ENCODE results near the gene RPS24. TPM values are rescaled to one million over a fixed set of nuclear protein-coding genes. Genes with fewer than 3 reads are reported as not detected.
"Not testable (repeated sequence)": the region's sequence is repeated elsewhere in the genome, so short reads cannot be mapped to it uniquely, and the experiment has no call there.

The RPS24 gene
- polyA plus RNA-seq, 1 donor (not counting 4 experiments of a cell fraction or from before 2014, with no cell fraction given): 5,180 TPM

DNA sequence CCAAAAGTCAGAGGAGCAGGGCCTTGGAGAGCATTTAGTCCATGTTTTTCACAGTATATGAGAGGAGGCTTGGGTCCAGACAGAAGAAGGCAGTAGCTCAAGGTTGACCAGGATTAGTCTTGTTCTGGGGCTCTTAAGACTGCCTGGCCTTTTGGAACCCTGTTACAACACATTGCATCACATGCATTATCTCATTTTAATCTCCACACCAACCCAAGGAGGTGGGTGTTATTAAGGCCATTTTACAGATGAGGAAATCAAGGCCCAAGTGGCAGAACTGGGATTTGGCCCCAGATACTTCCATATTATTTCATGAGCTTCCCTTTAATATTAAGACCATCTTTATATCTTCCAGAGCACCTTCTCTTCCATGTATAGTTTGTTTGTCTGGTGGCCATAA is 38.8 kb downstream of the RPS24 start:
- no peak overlapping the region for H3K4me2 ChIP-seq (ENCODE audit: control insufficient read depth, extremely low read depth, insufficient read depth, low read depth, low read length)
- H3K9me3 ChIP-seq (ENCODE audit: control insufficient read depth, low read depth, low read length): no peaks in the 10 kb centered on the region
- FAIRE-seq (no peak), DNase-seq (ENCODE audit: low read depth, low spot score) (no peak)
- no peaks in the 10 kb centered on the region for H3K36me3 ChIP-seq (ENCODE audit: control insufficient read depth in 2 of 2, extremely low read depth in 1 of 2, insufficient read depth in 2 of 2, low read length in 2 of 2)
- H3K4me3 ChIP-seq (ENCODE audit: control insufficient read depth in 2 of 3, extremely low read depth in 1 of 3, insufficient read depth in 2 of 3, low read depth in 1 of 3, low read length in 3 of 3): no peak overlapping the region
- H3K79me2 ChIP-seq (ENCODE audit: control insufficient read depth, insufficient read depth, low read length): no peaks in the 10 kb centered on the region
- H3K4me1 ChIP-seq (ENCODE audit: control insufficient read depth, extremely low read depth, insufficient read depth, low read length): no peaks in the 10 kb centered on the region
- H2AFZ ChIP-seq (ENCODE audit: control insufficient read depth, low read length): no peak overlapping the region
- TF ChIP-seq, protein P1, sequence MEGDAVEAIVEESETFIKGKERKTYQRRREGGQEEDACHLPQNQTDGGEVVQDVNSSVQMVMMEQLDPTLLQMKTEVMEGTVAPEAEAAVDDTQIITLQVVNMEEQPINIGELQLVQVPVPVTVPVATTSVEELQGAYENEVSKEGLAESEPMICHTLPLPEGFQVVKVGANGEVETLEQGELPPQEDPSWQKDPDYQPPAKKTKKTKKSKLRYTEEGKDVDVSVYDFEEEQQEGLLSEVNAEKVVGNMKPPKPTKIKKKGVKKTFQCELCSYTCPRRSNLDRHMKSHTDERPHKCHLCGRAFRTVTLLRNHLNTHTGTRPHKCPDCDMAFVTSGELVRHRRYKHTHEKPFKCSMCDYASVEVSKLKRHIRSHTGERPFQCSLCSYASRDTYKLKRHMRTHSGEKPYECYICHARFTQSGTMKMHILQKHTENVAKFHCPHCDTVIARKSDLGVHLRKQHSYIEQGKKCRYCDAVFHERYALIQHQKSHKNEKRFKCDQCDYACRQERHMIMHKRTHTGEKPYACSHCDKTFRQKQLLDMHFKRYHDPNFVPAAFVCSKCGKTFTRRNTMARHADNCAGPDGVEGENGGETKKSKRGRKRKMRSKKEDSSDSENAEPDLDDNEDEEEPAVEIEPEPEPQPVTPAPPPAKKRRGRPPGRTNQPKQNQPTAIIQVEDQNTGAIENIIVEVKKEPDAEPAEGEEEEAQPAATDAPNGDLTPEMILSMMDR (optimal IDR thresholded peaks at IDR 0.05 in 1 of 3, IDR thresholded peaks at IDR 0.05 in 1 of 3, conservative IDR thresholded peaks at IDR 0.05 in 1 of 3; ENCODE audit: extremely low read depth in 1 of 3, insufficient read depth in 2 of 3, low read length in 3 of 3): no peak
- TF ChIP-seq EZH2 (IDR thresholded peaks at IDR 0.05; ENCODE audit: low read length): no peak
- no peaks in the 10 kb centered on the region for H4K20me1 ChIP-seq (ENCODE audit: control insufficient read depth, extremely low read depth, insufficient read depth, low read length)
- dilution Hi-C loops (cut with MboI; ENCODE audit: extremely low pct_ligation_motif_present, low sequenced_read_pairs): no loop called here
- no peak overlapping the region for H3K9ac ChIP-seq (ENCODE audit: control insufficient read depth, extremely low read depth, insufficient read depth, low read length)
- H3K27me3 ChIP-seq (ENCODE audit: control insufficient read depth, extremely low read depth, insufficient read depth, low read length): no peaks in the 10 kb centered on the region
- no peaks in the 10 kb centered on the region for H3K9me1 ChIP-seq (ENCODE audit: control insufficient read depth, extremely low read depth, insufficient read depth, low read length)
- H3K27ac ChIP-seq (ENCODE audit: control insufficient read depth, insufficient read depth, low read length): no peak overlapping the region

DNA sequence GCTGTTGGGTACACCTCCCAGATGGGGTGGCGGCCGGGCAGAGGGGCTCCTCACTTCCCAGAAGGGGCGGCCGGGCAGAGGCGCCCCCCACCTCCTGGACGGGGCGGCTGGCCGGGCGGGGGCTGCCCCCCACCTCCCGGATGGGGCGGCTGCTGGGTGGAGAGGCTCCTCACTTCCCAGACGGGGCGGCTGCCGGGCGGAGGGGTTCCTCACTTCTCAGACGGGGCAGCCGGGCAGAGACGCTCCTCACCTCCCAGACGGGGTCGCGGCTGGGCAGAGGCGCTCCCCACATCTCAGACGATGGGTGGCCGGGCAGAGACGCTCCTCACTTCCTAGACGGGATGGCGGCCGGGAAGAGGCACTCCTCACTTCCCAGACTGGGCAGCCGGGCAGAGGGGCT is 42.1 kb downstream of the RPS24 start:
- H3K9me3 ChIP-seq (ENCODE audit: control insufficient read depth, low read depth, low read length); H3K27ac ChIP-seq (ENCODE audit: control insufficient read depth, insufficient read depth, low read length); H3K4me2 ChIP-seq (ENCODE audit: control insufficient read depth, extremely low read depth, insufficient read depth, low read depth, low read length); H3K4me3 ChIP-seq (ENCODE audit: control insufficient read depth in 2 of 3, extremely low read depth in 1 of 3, insufficient read depth in 2 of 3, low read depth in 1 of 3, low read length in 3 of 3); FAIRE-seq; H4K20me1 ChIP-seq (ENCODE audit: control insufficient read depth, extremely low read depth, insufficient read depth, low read length); H3K4me1 ChIP-seq (ENCODE audit: control insufficient read depth, extremely low read depth, insufficient read depth, low read length); H3K36me3 ChIP-seq (ENCODE audit: control insufficient read depth in 2 of 2, extremely low read depth in 1 of 2, insufficient read depth in 2 of 2, low read length in 2 of 2); H3K79me2 ChIP-seq (ENCODE audit: control insufficient read depth, insufficient read depth, low read length); H3K9me1 ChIP-seq (ENCODE audit: control insufficient read depth, extremely low read depth, insufficient read depth, low read length); H2AFZ ChIP-seq (ENCODE audit: control insufficient read depth, low read length); H3K9ac ChIP-seq (ENCODE audit: control insufficient read depth, extremely low read depth, insufficient read depth, low read length); H3K27me3 ChIP-seq (ENCODE audit: control insufficient read depth, extremely low read depth, insufficient read depth, low read length); DNase-seq (ENCODE audit: low read depth, low spot score); dilution Hi-C loops (cut with MboI; ENCODE audit: extremely low pct_ligation_motif_present, low sequenced_read_pairs): not testable (repeated sequence)

DNA sequence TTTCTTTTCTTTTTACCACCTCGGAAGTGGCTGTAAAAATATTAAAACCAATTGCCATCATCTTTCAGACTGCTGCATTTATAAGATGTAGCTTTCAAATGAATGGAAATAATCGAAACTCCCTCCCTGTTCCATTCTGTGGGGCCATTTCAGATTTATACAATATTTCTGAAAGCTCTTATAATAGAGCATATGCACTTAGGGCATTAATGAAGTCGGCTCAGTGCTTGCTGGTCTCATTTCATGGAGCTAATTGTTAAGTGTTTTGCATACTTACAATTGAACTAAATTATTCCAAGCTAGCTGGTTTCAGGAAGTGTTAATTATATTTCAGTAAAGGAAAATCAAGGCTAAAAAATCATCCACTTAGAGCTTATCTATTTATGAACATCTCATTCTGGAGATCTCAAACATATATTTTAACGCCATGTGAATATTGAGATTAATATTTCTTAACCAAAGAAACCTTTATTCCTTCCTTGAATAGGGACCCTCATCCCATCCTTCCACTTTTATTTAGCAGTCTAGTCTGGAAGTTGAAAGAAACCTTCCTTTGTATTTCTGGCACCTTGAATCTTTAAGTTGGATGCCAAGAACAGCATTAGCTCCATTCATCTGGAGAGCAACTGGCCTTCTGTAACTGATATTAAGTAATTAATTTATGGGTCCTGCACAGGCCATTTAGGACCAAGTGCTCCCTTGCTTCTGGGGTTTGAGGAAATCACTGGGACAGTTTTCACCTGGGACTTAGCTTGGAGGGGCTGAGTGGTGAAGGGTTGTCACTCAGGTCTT is 45.1 kb downstream of the RPS24 start:
- H3K9me1 ChIP-seq (ENCODE audit: control insufficient read depth, extremely low read depth, insufficient read depth, low read length): no peaks in the 10 kb centered on the region
- DNase-seq (ENCODE audit: low read depth, low spot score): no peak
- no peak overlapping the region for H3K27ac ChIP-seq (ENCODE audit: control insufficient read depth, insufficient read depth, low read length)

More for the DNA sequence above, 45.1 kb downstream of the RPS24 start:
- Histone ChIP-seq H4K20me1 (ENCODE audit: control insufficient read depth, extremely low read depth, insufficient read depth, low read length) (no peaks in the 10 kb centered on the region), H3K36me3 (ENCODE audit: control insufficient read depth in 2 of 2, extremely low read depth in 1 of 2, insufficient read depth in 2 of 2, low read length in 2 of 2) (no peaks in the 10 kb centered on the region), H3K4me2 (ENCODE audit: control insufficient read depth, extremely low read depth, insufficient read depth, low read depth, low read length) (no peak overlapping the region), H3K4me1 (ENCODE audit: control insufficient read depth, extremely low read depth, insufficient read depth, low read length) (no peaks in the 10 kb centered on the region), H3K9me3 (ENCODE audit: control insufficient read depth, low read depth, low read length) (no peaks in the 10 kb centered on the region), H2AFZ (ENCODE audit: control insufficient read depth, low read length) (no peak overlapping the region), H3K79me2 (ENCODE audit: control insufficient read depth, insufficient read depth, low read length) (no peaks in the 10 kb centered on the region), H3K27me3 (ENCODE audit: control insufficient read depth, extremely low read depth, insufficient read depth, low read length) (no peaks in the 10 kb centered on the region), H3K9ac (ENCODE audit: control insufficient read depth, extremely low read depth, insufficient read depth, low read length) (no peak overlapping the region), H3K4me3 (ENCODE audit: control insufficient read depth in 2 of 3, extremely low read depth in 1 of 3, insufficient read depth in 2 of 3, low read depth in 1 of 3, low read length in 3 of 3) (no peak overlapping the region)
- no peak for FAIRE-seq
- dilution Hi-C loops (cut with MboI; ENCODE audit: extremely low pct_ligation_motif_present, low sequenced_read_pairs): no loop called here
- no peak for TF ChIP-seq EZH2 (IDR thresholded peaks at IDR 0.05; ENCODE audit: low read length)
- TF ChIP-seq, protein P1 (optimal IDR thresholded peaks at IDR 0.05 in 1 of 3, IDR thresholded peaks at IDR 0.05 in 1 of 3, conservative IDR thresholded peaks at IDR 0.05 in 1 of 3; ENCODE audit: extremely low read depth in 1 of 3, insufficient read depth in 2 of 3, low read length in 3 of 3): no peak

Measured in keratinocyte (primary cell).